ENCODE measurements around the gene GATAD2A. TPM values are rescaled to one million over a fixed set of nuclear protein-coding genes. Genes with fewer than 3 reads are reported as not detected.
A peak's percentile ranks its signal among the peaks of the same experiment; 100 is the strongest.

GATAD2A gene
- total RNA-seq, 4 donors from 2014 or later = 67.8 to 99.9 (median 79.8) TPM

GRCh38 chr19:19537075-19538048, 131.9 kb downstream of the GATAD2A start:
- no peak for TF ChIP-seq POLR2A (IDR thresholded peaks at IDR 0.05)
- Histone ChIP-seq H3K27me3 (peaks cover 0 to 22% of the 10 kb centered on the region in 2 donors), H3K27ac (peak overlapping the region in 1 of 4 donors; percentile 10), H3K4me3 (peak overlapping the region in 3 of 4 donors; percentile 15 to 39 (median 17)), H3K4me1 (peaks cover 2 to 34% (median 30%) of the 10 kb centered on the region in 4 donors), H3K9me3 (no peaks in the 10 kb centered on the region), H3K36me3 (no peaks in the 10 kb centered on the region)
- DNase-seq = no peak

DNA sequence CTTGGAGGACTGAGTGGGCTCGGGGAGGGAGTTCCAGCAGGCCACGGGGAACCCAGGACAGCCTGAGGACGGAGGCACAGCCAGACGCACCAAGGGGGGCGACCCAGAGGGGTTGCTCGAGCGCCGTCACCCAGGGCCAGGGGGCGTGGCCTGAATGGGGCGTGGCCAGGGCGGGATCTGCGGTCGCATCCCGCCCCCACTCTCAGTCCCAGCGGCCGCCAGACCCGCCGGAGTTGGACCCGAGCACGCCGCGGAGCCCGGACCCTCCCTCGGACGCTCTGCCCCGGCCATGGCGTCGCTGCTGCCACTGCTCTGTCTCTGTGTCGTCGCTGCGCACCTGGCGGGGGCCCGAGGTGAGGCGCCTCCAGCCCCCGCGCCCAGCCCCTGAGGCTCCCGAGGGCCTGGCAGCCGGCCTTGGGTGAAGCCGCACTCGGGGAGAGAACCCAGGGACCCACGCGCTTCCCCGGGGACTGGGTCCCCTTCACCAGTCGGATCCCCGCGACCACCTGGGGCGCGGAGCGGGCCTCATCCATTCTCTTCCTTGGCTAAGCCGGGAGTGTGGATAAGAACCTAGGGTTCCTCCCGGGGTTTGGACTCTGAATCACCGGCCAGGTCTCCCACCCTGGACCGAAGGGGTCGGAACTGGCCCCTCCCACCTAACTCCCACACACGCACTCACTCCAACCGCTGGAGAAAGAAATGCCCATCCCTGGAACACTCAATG, 132.7 kb downstream of the GATAD2A start, which contains the start of gene CILP2:
Gene CILP2 (plus strand): TSS at position 205 of the 724 bp plus-strand sequence. CDS start 85 bp downstream, at position 290.
- TF ChIP-seq CTCF (IDR thresholded peaks at IDR 0.05) (no peak), POLR2A (IDR thresholded peaks at IDR 0.05) (no peak)
- H3K27me3 ChIP-seq = peaks cover 0 to 22% of the 10 kb centered on the region in 2 donors

DNA sequence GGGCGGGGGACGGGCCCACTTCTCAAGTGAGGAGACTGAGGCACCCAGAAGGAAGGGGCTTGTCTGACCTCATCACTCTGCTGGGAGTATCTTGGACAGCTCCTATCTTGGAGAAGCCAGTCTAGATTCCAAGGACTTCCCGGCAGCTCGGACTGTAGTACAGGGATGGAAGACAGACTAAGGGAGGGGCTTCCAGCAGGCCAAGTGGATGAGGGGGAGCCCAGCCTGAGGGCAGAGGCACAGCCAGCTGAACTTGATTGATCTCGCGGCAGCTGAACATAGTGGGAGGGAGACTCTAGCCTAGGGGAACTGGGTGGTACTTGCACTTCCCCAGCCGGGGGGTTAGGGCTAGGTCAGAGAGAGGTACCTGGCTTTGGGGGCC, 133.3 kb downstream of the GATAD2A start:
- no peak for DNase-seq
- Histone ChIP-seq H3K27ac (no peak overlapping the region), H3K4me1 (peaks cover 2 to 33% (median 29%) of the 10 kb centered on the region in 4 donors), H3K36me3 (no peaks in the 10 kb centered on the region), H3K27me3 (peaks cover 0 to 22% of the 10 kb centered on the region in 2 donors), H3K9me3 (no peaks in the 10 kb centered on the region), H3K4me3 (peak overlapping the region in 1 of 4 donors; percentile 44)
- TF ChIP-seq POLR2A (IDR thresholded peaks at IDR 0.05) (no peak), CTCF (IDR thresholded peaks at IDR 0.05) (no peak)

More for the DNA sequence above, 132.7 kb downstream of the GATAD2A start, which contains the start of gene CILP2:
- H3K27ac ChIP-seq = peak within 1 kb of the TSS in 1 of 4 donors; percentile 10
- H3K36me3 ChIP-seq = no peaks in the 10 kb centered on the region
- peak in 1 of 3 donors; percentile 54 for DNase-seq
- peak within 1 kb of the TSS; percentile 1 to 44 (median 28) for H3K4me3 ChIP-seq
- H3K4me1 ChIP-seq = peaks cover 2 to 33% (median 29%) of the 10 kb centered on the region in 4 donors
- H3K9me3 ChIP-seq = no peaks in the 10 kb centered on the region

GRCh38 chr19:19539698-19540063, 134.2 kb downstream of the GATAD2A start:
- Histone ChIP-seq H3K27me3 (peaks cover 0 to 22% of the 10 kb centered on the region in 2 donors), H3K27ac (no peak overlapping the region), H3K9me3 (no peaks in the 10 kb centered on the region), H3K4me1 (peaks cover 2 to 33% (median 29%) of the 10 kb centered on the region in 4 donors), H3K4me3 (no peak overlapping the region), H3K36me3 (no peaks in the 10 kb centered on the region)
- TF ChIP-seq CTCF (IDR thresholded peaks at IDR 0.05) (no peak), POLR2A (IDR thresholded peaks at IDR 0.05) (no peak)
- no peak for DNase-seq

GRCh38 chr19:19540064-19540714, 134.7 kb downstream of the GATAD2A start:
- no peaks in the 10 kb centered on the region for H3K9me3 ChIP-seq
- TF ChIP-seq POLR2A (IDR thresholded peaks at IDR 0.05) = no peak
- no peak for TF ChIP-seq CTCF (IDR thresholded peaks at IDR 0.05)
- peak; percentile 61 to 85 (median 82) for DNase-seq
- no peaks in the 10 kb centered on the region for H3K36me3 ChIP-seq
- no peak overlapping the region for H3K27ac ChIP-seq
- H3K4me3 ChIP-seq = peak overlapping the region; percentile 15 to 38 (median 32)
- peaks cover 0 to 22% of the 10 kb centered on the region in 2 donors for H3K27me3 ChIP-seq
- H3K4me1 ChIP-seq = peaks cover 2 to 33% (median 29%) of the 10 kb centered on the region in 4 donors

All from Peyer's patch (tissue), 4 donors.